ENCODE measurements around the gene KRTAP4-16.
"Not testable (repeated sequence)": the region's sequence is repeated elsewhere in the genome, so short reads cannot be mapped to it uniquely, and the experiment has no call there.

Gene KRTAP4-16

DNA sequence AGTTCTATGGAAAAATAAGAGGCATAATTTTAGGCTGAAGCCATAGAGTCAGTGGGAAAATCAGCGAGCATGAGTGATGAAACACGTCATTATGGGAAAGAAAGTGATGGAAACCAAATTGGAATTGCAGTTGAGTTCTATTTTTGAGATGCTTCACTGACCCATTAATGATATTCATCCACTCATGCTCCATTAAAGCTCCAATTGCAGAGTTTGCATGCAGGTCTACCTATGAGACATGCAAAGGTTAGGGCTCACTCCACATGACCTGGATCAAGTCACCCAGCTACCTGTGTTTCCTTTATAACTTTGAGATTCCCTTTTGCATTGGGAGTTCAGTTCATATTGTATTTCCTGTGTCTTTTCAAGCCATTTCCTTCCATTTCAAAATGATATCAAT is 28.3 kb downstream of the KRTAP4-16 start:
- no peak for DNase-seq (ENCODE audit: low spot score)

DNA sequence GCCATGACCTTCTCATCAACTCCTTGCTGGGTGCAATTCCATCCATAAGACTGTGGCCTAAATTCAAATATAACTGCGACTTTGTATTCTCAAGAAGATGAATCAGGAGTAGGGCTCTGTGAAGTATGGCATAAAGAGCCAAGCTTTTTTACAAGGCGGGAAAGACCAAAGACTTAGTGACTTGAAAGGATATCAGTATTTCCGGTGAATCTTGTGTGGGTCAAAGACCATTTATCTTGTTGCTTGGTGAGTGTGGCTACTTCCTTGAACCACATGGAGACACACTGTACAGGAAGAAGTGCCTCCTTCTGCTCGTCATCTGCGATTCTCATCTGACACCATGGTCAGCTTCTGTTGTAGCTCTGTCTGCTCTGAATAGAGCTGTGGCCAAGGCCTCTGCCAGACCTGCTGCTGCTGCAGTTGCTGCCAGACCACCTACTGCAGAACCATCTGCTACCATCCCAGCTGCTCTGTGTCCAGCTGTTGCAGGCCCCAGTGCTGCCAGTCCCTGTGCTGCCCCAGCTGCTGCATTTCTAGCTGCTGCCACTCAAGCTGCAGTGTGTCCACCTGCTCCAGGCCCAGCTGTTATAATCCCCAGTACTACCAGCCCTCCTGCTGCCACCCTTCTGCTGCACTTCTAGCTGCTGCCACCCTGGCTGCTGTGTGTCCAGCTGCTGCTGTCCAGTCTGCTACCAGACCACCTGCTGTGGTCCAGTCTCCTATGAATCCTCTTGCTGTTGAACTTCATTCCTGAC is 30.2 kb downstream of the KRTAP4-16 start:
- no peak for DNase-seq (ENCODE audit: low spot score)

GRCh38 chr17:41069031-41069430 is 33.0 kb downstream of the KRTAP4-16 start:
- no peak for DNase-seq (ENCODE audit: low spot score)

DNA sequence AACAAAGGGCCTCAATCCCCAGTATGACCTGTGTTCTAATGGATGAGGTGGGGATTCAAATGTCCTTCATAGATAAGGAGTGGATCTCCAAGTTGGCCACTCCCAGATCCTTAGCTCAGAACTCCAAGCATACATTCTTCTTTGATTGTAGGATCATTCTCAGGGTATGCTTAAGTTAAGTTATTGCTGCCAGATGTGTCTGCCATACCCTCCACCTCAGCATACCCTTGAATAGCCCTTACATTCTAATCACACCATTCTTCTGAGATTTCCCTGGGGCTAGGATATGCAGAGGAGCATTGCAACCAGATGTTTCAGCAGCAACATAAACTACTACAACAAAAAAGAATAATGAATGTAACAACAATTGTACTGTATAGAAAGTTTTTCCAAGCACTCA is 34.7 kb downstream of the KRTAP4-16 start:
- no peak for DNase-seq (ENCODE audit: low spot score)

- DNase-seq (ENCODE audit: low spot score), result no peak
These were observed 36.0 kb downstream of the KRTAP4-16 start, which contains the start of gene KRTAP2-4 for GRCh38 chr17:41065829-41066624. Gene KRTAP2-4 (minus strand): TSS chr17:41065879. CDS start chr17:41065845, 34 bp downstream.

- not testable (repeated sequence) for DNase-seq (ENCODE audit: low spot score)
These were observed 36.9 kb downstream of the KRTAP4-16 start for GRCh38 chr17:41065016-41065689.

- DNase-seq (ENCODE audit: low spot score), result no peak
These were observed 37.7 kb downstream of the KRTAP4-16 start for GRCh38 chr17:41064301-41064700.

GRCh38 chr17:41063449-41063848 is 38.6 kb downstream of the KRTAP4-16 start:
- DNase-seq (ENCODE audit: low spot score), result no peak

GRCh38 chr17:41061964-41062363 is 40.0 kb downstream of the KRTAP4-16 start:
- no peak for DNase-seq (ENCODE audit: low spot score)

GRCh38 chr17:41060052-41060604 is 41.9 kb downstream of the KRTAP4-16 start, which contains the start of gene KRTAP2-3:
Gene KRTAP2-3 (minus strand): TSS chr17:41060114. CDS start chr17:41060050, 64 bp downstream.
- DNase-seq (ENCODE audit: low spot score), result no peak

- not testable (repeated sequence) for DNase-seq (ENCODE audit: low spot score)
These were observed 42.5 kb downstream of the KRTAP4-16 start for GRCh38 chr17:41059276-41060051.

- no peak for DNase-seq (ENCODE audit: low spot score)
These were observed 43.3 kb downstream of the KRTAP4-16 start for GRCh38 chr17:41058741-41059140.

DNA sequence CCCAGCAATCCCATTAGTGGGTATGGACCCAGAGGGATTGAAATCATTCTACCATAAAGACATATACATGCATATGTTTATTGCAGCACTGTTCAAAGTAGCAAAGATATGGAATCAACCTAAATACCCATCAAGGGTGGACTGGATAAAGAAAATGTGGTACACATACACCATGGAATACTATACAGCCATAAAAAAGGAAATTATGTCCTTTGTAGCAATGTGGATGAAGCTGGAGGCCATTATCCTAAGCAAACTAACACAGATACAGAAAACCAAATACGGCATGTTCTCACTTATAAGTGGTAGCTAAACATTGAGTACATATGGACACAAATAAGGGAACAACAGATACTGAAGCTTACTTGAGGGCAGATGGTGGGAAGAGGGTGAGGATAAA is 44.5 kb downstream of the KRTAP4-16 start:
- no peak for DNase-seq (ENCODE audit: low spot score)

DNA sequence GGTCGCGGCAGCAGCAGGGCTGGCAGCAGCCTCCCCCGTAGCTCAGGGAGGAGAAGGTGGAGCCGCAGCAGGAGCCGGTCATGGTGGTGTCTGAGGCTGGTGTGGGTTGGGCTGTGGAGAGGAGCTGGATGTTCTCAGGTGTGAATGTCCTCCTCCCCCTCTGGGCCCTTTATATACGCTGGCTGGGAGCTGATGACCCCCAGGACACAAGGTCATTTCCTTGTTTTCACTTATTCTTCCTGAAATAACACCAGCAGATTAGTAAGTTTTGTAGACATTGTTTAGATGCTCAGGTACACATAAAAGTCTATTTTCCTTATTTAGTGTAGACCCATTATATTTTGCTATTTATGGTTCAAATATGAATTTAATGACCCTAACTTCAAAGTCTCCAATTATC is 46.9 kb downstream of the KRTAP4-16 start, which contains the start of gene KRTAP2-2:
KRTAP2-2 (minus strand) TSS at position 101 of the 400 bp plus-strand sequence; CDS start at position 82, 19 bp downstream.
- not testable (repeated sequence) for DNase-seq (ENCODE audit: low spot score)

DNA sequence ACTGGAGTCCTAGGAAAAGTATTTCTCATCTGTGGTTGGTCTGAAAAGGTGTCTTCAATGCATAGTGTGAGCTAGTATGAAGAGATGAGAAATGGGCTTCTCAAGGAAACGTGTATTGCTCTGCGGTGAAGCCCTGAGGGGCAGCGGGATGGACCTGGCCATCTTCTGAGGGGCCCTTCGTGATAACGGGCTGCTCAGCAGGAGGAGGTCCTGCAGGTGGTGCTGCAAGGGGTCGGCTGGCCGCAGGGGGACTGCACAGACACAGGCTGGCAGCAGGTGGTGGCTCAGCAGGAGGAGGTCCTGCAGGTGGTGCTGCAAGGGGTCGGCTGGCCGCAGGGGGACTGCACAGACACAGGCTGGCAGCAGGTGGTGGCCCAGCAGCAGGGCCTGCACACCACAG is 47.5 kb downstream of the KRTAP4-16 start:
- not testable (repeated sequence) for DNase-seq (ENCODE audit: low spot score)

DNA sequence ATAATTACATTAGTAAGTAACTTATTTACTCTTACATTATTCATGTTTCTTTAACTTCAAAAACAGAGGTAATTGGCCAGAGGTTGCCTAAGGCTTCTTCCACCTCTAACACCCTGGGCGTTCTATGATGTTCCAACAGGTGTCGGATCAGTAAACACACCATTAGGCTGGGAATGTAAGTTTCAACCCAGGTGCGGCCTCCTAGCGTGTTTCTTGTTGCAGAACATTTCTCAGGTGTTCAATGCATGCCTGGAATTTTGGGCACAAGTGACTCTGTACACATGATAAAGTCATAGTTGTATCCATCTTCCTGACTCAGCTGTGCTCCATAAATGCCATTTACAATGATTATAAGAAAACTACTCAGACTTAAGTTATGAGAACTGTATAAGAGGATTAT is 48.0 kb downstream of the KRTAP4-16 start:
- DNase-seq (ENCODE audit: low spot score), result no peak

GRCh38 chr17:41052566-41052965 is 49.4 kb downstream of the KRTAP4-16 start:
- no peak for DNase-seq (ENCODE audit: low spot score)

Data from hematopoietic multipotent progenitor cell treated with erythropoietin and hydrocortisone succinate and interleukin-3 and kit ligand, for 15 days (in vitro differentiated cells).